ENCODE data around the gene GSK3A.
A peak's percentile ranks its signal among the peaks of the same experiment; 100 is the strongest.

Gene GSK3A

GRCh38 chr19:42228641-42229040 is 13.8 kb downstream of the GSK3A start:
- no peak for TF ChIP-seq CTCF (IDR thresholded peaks at IDR 0.05; ENCODE audit: low read depth, low read length)
- in situ Hi-C loops (cut with HindIII; ENCODE audit: low sequenced_read_pairs) = no loop called here
- no peak for DNase-seq (ENCODE audit: low read depth, low spot score)
- H3K4me3 ChIP-seq (ENCODE audit: low read depth, low read length) = no peak overlapping the region

- TF ChIP-seq CTCF (IDR thresholded peaks at IDR 0.05; ENCODE audit: low read depth, low read length) = no peak
- H3K4me3 ChIP-seq (ENCODE audit: low read depth, low read length) = no peak overlapping the region
- in situ Hi-C loops (cut with HindIII; ENCODE audit: low sequenced_read_pairs) = no loop called here
- DNase-seq (ENCODE audit: low read depth, low spot score) = no peak
These were observed 15.5 kb downstream of the GSK3A start for GRCh38 chr19:42226886-42227285.

- in situ Hi-C loops (cut with HindIII; ENCODE audit: low sequenced_read_pairs) = no loop called here
- TF ChIP-seq CTCF (IDR thresholded peaks at IDR 0.05; ENCODE audit: low read depth, low read length) = no peak
- H3K4me3 ChIP-seq (ENCODE audit: low read depth, low read length) = no peak overlapping the region
- DNase-seq (ENCODE audit: low read depth, low spot score) = no peak
These were observed 16.6 kb downstream of the GSK3A start for GRCh38 chr19:42225718-42226292.

GRCh38 chr19:42224940-42225717 is 17.3 kb downstream of the GSK3A start:
- TF ChIP-seq CTCF (IDR thresholded peaks at IDR 0.05; ENCODE audit: low read depth, low read length) = no peak
- H3K4me3 ChIP-seq (ENCODE audit: low read depth, low read length) = no peak overlapping the region
- DNase-seq (ENCODE audit: low read depth, low spot score) = no peak
- in situ Hi-C loops (cut with HindIII; ENCODE audit: low sequenced_read_pairs) = no loop called here

GRCh38 chr19:42220751-42221097 is 21.7 kb downstream of the GSK3A start:
- in situ Hi-C loops (cut with HindIII; ENCODE audit: low sequenced_read_pairs) = no loop called here
- peak overlapping the region; percentile 65 for H3K4me3 ChIP-seq (ENCODE audit: low read depth, low read length)
- DNase-seq (ENCODE audit: low read depth, low spot score) = no peak
- TF ChIP-seq CTCF (IDR thresholded peaks at IDR 0.05; ENCODE audit: low read depth, low read length) = no peak

GRCh38 chr19:42219812-42220750 is 22.3 kb downstream of the GSK3A start, which contains the start of gene ZNF526:
Gene ZNF526, plus strand, starts transcription at chr19:42220312. Its CDS starts 4,092 bp downstream, at chr19:42224404.
- DNase-seq (ENCODE audit: low read depth, low spot score) = peak; percentile 98
- H3K4me3 ChIP-seq (ENCODE audit: low read depth, low read length) = peak within 1 kb of the TSS; percentile 65
- in situ Hi-C loops (cut with HindIII; ENCODE audit: low sequenced_read_pairs) = no loop called here
- peak; percentile 2 for TF ChIP-seq CTCF (IDR thresholded peaks at IDR 0.05; ENCODE audit: low read depth, low read length)
